ENCODE data around the gene SPEM3.

SPEM3 gene

GRCh38 chr17:7393613-7394451, 34.8 kb upstream of the SPEM3 start:
- DNase-seq (ENCODE audit: low read depth) = no peak
- H3K4me3 ChIP-seq (replicated peaks; ENCODE audit: low read depth, low read length) = peak overlapping the region; percentile 82
- no peak for TF ChIP-seq CTCF (IDR thresholded peaks at IDR 0.05; ENCODE audit: low read length, missing control alignments)

- H3K4me3 ChIP-seq (replicated peaks; ENCODE audit: low read depth, low read length) = peak within 1 kb of the TSS; percentile 82
- DNase-seq (ENCODE audit: low read depth) = peak; percentile 87
- TF ChIP-seq CTCF (IDR thresholded peaks at IDR 0.05; ENCODE audit: low read length, missing control alignments) = peak; percentile 41
Measured at GRCh38 chr17:7394452-7395191, 34.0 kb upstream of the SPEM3 start, which contains the start of gene PLSCR3. Gene PLSCR3, minus strand, starts transcription at chr17:7394525. Its CDS starts 415 bp downstream, at chr17:7394110.

GRCh38 chr17:7396147-7396546, 32.5 kb upstream of the SPEM3 start:
- no peak overlapping the region for H3K4me3 ChIP-seq (replicated peaks; ENCODE audit: low read depth, low read length)
- no peak for TF ChIP-seq CTCF (IDR thresholded peaks at IDR 0.05; ENCODE audit: low read length, missing control alignments)
- DNase-seq (ENCODE audit: low read depth) = no peak

GRCh38 chr17:7398612-7399011, 30.0 kb upstream of the SPEM3 start:
- no peak for TF ChIP-seq CTCF (IDR thresholded peaks at IDR 0.05; ENCODE audit: low read length, missing control alignments)
- no peak for DNase-seq (ENCODE audit: low read depth)
- no peak overlapping the region for H3K4me3 ChIP-seq (replicated peaks; ENCODE audit: low read depth, low read length)

GRCh38 chr17:7403043-7403726, 25.5 kb upstream of the SPEM3 start:
- no peak for TF ChIP-seq CTCF (IDR thresholded peaks at IDR 0.05; ENCODE audit: low read length, missing control alignments)
- peak overlapping the region; percentile 73 for H3K4me3 ChIP-seq (replicated peaks; ENCODE audit: low read depth, low read length)
- DNase-seq (ENCODE audit: low read depth) = no peak

GRCh38 chr17:7403727-7403976, 25.0 kb upstream of the SPEM3 start:
- H3K4me3 ChIP-seq (replicated peaks; ENCODE audit: low read depth, low read length) = peak overlapping the region; percentile 73
- DNase-seq (ENCODE audit: low read depth) = no peak
- no peak for TF ChIP-seq CTCF (IDR thresholded peaks at IDR 0.05; ENCODE audit: low read length, missing control alignments)

Measured in fibroblast of pulmonary artery (primary cell).